Fibroblast of pulmonary artery (primary cell): ENCODE results near the gene CPXM2.

Experiments used
- DNase-seq: peaks from one replicate; pipeline ENCODE4 v3.0.0-alpha.2; 2010; ENCODE audit warnings: low read depth
- H3K4me3 ChIP-seq: replicated peaks from 2 replicates; pipeline ENCODE4 v1.5.1; 2011; ENCODE audit warnings: low read depth, mild to moderate bottlenecking, control low read depth, low read length, moderate library complexity
- TF ChIP-seq, protein P1 (sequence below): IDR thresholded peaks from 2 replicates; pipeline ENCODE4 v1.5.1; 2011; ENCODE audit warnings: mild to moderate bottlenecking, control low read depth, low read length, inconsistent platforms; ENCODE audit errors: missing control alignments

Gene CPXM2

DNA sequence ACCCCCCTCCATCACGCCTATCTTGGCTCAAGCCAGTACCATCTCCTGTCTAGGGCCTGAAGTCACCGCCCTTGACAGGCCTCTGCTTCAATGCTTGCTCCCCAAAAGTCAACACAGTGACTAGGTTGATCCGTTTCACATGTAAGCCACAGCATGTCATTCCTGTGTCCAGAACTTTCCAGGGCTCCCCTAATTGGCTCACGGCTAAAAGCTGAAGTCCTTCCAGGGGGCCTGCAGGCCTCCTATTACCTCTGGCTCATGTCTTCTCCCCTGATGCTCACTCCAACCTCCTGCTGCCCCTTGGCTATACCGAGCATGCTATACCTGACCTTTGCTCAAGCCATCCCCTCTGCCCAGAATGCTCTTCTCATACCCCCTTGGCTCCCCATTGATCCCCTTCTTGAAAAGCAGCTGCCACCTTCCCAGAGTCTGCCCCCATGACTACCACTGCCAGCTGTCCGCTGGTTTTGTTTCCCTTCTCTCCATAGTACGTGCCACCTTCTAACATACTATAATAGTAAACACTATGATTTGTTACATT is 39.1 kb downstream of the CPXM2 start:
- no peak for DNase-seq
- TF ChIP-seq, protein P1, sequence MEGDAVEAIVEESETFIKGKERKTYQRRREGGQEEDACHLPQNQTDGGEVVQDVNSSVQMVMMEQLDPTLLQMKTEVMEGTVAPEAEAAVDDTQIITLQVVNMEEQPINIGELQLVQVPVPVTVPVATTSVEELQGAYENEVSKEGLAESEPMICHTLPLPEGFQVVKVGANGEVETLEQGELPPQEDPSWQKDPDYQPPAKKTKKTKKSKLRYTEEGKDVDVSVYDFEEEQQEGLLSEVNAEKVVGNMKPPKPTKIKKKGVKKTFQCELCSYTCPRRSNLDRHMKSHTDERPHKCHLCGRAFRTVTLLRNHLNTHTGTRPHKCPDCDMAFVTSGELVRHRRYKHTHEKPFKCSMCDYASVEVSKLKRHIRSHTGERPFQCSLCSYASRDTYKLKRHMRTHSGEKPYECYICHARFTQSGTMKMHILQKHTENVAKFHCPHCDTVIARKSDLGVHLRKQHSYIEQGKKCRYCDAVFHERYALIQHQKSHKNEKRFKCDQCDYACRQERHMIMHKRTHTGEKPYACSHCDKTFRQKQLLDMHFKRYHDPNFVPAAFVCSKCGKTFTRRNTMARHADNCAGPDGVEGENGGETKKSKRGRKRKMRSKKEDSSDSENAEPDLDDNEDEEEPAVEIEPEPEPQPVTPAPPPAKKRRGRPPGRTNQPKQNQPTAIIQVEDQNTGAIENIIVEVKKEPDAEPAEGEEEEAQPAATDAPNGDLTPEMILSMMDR = no peak
- no peak overlapping the region for H3K4me3 ChIP-seq

DNA sequence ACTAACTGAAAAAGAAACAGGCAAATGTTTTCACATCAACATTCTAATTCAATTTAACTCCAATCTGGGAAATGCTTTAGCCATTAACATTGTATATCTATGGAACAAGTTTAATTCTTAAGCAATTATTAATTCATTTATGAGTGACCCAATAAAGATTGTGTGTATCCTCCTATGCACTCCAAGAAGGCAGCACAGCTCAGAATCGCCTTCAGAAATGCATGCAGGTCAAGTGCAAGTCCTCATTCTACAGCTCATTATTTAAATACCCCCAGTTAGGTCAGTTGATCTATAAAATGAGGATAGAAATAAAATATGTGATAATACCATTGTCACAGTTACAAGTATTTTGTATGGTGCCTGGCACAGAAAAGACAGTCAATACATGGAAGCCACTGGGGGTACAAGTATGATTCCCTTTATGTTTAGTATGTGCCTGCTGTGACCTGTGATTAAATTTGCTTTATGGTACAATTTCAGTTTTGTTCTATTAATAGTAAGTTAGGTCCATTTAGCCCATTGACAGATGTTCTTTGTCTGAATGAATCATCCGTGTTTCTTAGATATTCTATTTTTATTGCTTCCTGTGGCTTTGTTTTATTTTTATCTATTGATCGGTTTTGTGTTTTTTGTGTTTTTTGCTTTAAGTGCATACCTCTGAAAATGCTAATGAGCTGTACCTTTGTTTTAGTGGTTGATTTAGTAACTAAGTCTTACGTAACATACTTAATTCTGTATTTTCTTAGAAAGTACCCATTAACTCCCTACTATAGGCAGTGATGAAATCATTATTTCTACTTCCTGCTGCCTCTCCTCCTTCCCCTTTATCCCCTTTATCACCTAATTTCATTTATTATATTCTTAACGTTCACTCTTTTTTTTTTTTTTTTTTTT is 42.8 kb downstream of the CPXM2 start:
- TF ChIP-seq, protein P1 = no peak
- H3K4me3 ChIP-seq = no peak overlapping the region
- DNase-seq = no peak

DNA sequence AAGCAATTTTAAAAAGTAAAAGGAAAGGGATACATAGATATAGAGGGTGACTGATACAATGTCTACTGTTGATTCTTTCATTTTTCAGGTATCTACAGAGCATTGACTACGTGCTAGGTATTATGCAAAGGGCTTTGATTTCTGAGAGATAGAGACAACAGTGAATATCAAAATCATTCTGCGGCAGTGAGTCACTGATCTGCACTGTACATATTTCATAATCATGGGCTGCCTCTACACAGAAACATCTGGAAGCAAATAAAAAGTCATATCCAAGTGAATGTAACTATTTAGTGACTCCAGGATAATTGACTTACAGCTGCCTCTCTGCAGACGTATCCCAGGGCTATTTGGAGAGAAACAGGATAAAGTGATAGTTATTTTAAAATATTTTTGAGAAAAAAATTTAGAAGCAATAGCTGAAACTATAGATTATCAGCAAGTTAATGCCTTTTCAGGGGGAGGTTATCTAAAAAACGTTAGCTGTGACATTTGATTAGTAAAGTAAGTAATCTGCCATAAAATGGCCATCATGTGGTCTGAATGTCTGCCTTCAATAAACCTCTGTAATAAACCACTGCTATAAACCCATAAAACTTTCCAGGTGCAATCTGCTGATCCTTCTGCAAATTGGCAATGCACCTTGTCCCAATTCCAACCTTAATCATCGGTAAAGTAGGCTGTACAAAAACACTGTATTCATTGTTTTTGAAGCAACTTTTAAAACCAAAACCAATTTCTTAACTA is 43.7 kb downstream of the CPXM2 start:
- TF ChIP-seq, protein P1 = no peak
- peak; percentile 24 for DNase-seq
- no peak overlapping the region for H3K4me3 ChIP-seq

DNA sequence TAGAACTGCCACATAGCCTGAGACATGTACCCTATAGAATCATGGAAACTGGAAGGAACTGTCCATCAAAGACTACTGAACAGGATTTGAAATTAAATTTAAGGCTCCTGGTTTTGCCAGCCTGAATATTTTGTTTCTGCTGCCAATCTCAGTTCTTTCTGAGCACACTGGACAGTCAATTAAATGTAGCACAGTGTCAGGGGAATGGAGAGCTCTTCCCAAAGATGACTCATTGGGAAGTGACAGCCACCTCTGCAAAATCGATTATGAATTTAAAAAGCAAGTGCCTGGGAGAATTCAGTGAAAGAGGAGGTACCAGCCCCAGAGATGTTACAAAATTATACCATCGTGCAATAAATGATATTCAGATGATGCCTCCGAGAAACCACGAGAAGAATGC is 47.8 kb downstream of the CPXM2 start:
- no peak overlapping the region for H3K4me3 ChIP-seq
- DNase-seq = no peak
- TF ChIP-seq, protein P1 = no peak

DNA sequence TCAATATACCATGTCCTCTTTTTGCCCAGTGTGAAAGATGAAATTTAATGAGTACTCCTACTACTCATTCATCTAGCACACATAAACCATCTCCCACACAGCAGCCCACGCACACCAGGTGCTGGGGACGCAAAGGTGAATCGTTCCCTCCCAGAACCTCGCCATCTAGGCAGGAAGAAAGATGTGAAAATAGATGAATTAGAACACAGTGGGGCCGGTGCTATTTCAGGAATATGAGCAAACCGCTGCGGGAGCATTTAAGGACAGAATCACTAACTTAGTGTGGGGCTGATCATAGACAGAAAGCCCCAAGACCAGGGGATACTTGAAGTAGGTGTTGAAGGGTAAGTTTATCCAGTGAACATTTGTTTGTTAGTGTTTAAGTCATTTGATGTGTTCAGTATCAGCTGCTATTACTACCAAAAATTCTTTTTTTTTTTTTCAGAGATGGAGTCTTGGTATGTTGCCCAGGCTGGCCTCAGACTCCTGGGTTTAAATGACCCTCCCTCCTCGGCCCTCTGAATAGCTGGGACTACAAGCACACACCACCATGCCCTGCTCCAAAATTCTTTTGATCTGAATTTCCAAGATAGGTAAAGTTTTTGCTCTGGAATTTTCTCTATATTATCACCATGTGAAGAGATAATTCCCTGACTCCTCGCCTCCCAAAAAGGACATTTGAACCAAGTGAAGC is 48.8 kb downstream of the CPXM2 start:
- no peak overlapping the region for H3K4me3 ChIP-seq
- no peak for DNase-seq
- TF ChIP-seq, protein P1 = no peak

DNA sequence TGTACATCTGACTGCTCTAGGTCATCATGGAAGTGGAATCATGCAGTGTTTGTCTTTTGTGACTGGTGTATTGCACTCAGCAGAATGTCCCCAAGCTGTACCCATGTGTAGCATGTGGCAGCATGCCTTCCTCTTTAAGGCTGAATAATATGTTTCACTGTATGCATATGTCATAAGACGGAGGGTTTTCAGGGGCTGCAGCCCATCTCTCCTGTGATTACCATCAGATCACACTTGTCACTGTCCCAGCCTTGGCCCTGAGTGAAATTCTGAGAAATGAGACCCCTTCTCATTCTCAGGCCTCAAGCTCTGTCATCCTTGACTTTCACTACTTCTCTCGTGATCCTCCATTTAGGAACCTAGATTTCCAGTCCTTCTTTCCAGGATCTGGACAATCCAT is 50.0 kb downstream of the CPXM2 start:
- TF ChIP-seq, protein P1 = no peak
- no peak for DNase-seq
- H3K4me3 ChIP-seq = no peak overlapping the region
